K562 (cell line): ENCODE results near the gene LPGAT1. TPM values are rescaled to one million over a fixed set of nuclear protein-coding genes. Genes with fewer than 3 reads are reported as not detected.

Experiments used
- ATAC-seq: fragments of 200-7000 bp; cut with Tn5 transposase; 3 replicates; pipeline ENCODE4 v1.9.1; 2020; ENCODE audit warnings: moderate library complexity
- BruUV-seq: library from RNA; stranded (reverse); fragments of 400-500 nt; replicated peaks from 2 replicates; lab custom pipeline; 2021; lab: Mats Ljungman, UMichigan
- CTCF ChIA-PET: fragments of 300-600 bp; formaldehyde crosslinking; extraction: SDS; loops from one replicate; lab custom pipeline; 2021; ENCODE audit warnings: low intra/inter-chr PET ratio; lab: Yijun Ruan, JAX
- POLR2A ChIA-PET: fragments of 300-600, 350-650 bp; sonication (Branson Sonifier 250); formaldehyde crosslinking; extraction: SDS; loops from one replicate; lab custom pipeline; 2021; ENCODE audit warnings: antibody characterized with exemption, inconsistent platforms; lab: Yijun Ruan, JAX
- DNase-seq, 4 experiments: peaks; one replicate each; pipeline versions ENCODE4 v3.0.0 to v3.0.0-alpha.2; 2011 to 2018; ENCODE audit warnings: low spot score in 3 of 4, mixed read lengths in 3 of 4; ENCODE audit errors: extremely low read depth in 1 of 4
- FAIRE-seq: peaks from 2 replicates; lab custom pipeline; 2011; peaks lifted over from hg19 to GRCh38; lab: Jason Lieb, UNC
- H2AFZ ChIP-seq: 2 replicates; pipeline ENCODE4 v1.6.0; 2011; ENCODE audit warnings: low read depth, low read length, control low read depth, inconsistent platforms
- H3K27ac ChIP-seq: fragments of 200-600 bp; 3 replicates; pipeline ENCODE4 v1.8.0; 2011; ENCODE audit warnings: low read depth, mild to moderate bottlenecking, control low read depth, inconsistent platforms, low read length, moderate library complexity, mixed read lengths; ENCODE audit errors: extremely low read depth
- H3K27me3 ChIP-seq, 2 experiments: fragments of 300-600 bp in 1 of 2; 2 replicates in 1 of 2; 3 replicates in 1 of 2; pipeline versions ENCODE4 v1.6.0 to v1.8.0; 2011; ENCODE audit warnings: inconsistent platforms in 2 of 2, low read length in 2 of 2, mild to moderate bottlenecking in 1 of 2, mixed read lengths in 1 of 2, moderate library complexity in 1 of 2; ENCODE audit not compliant: control insufficient read depth in 2 of 2, insufficient read depth in 2 of 2
- H3K36me3 ChIP-seq: fragments of 300-600 bp; 3 replicates; pipeline ENCODE4 v1.8.0; 2011; ENCODE audit warnings: mild to moderate bottlenecking, low read length, inconsistent platforms; ENCODE audit not compliant: control insufficient read depth, insufficient read depth
- H3K4me1 ChIP-seq, 2 experiments: fragments of 200-600 bp in 1 of 2; replicated peaks in 1 of 2; 2 replicates in 1 of 2; 3 replicates in 1 of 2; pipeline versions ENCODE4 v1.5.1 to v1.8.0; 2011; ENCODE audit warnings: inconsistent platforms in 2 of 2, low read length in 2 of 2, mild to moderate bottlenecking in 1 of 2, mixed read lengths in 1 of 2, moderate library complexity in 1 of 2; ENCODE audit not compliant: control insufficient read depth in 2 of 2, insufficient read depth in 2 of 2
- H3K4me2 ChIP-seq: 2 replicates; pipeline ENCODE4 v1.6.1; 2011; ENCODE audit warnings: low read length, control low read depth, inconsistent platforms, mixed read lengths; ENCODE audit not compliant: insufficient read depth
- H3K4me3 ChIP-seq: fragments of 200-600 bp; sonication (generic), shearing (Covaris generic); 2 replicates; pipeline ENCODE4 v1.5.1; 2016; ENCODE audit warnings: control low read depth, inconsistent platforms
- H3K79me2 ChIP-seq: fragments of 200-600 bp; 3 replicates; pipeline ENCODE4 v1.8.0; 2011; ENCODE audit warnings: low read length, inconsistent platforms; ENCODE audit not compliant: control insufficient read depth, insufficient read depth
- H3K9ac ChIP-seq, 2 experiments: 2 replicates each; pipeline versions ENCODE4 v1.6.0 to v1.6.1; 2011; ENCODE audit warnings: low read depth in 2 of 2, low read length in 2 of 2, control low read depth in 1 of 2, inconsistent platforms in 1 of 2, mild to moderate bottlenecking in 1 of 2, mixed read lengths in 1 of 2; ENCODE audit not compliant: insufficient read depth in 1 of 2
- H3K9me1 ChIP-seq: one replicate; pipeline ENCODE4 v1.6.0; 2011; ENCODE audit warnings: inconsistent platforms, mild to moderate bottlenecking, low read length, moderate library complexity; ENCODE audit not compliant: control insufficient read depth, insufficient read depth
- H3K9me3 ChIP-seq: replicated peaks from 2 replicates; pipeline ENCODE4 v1.5.1; 2011; ENCODE audit warnings: low read depth, low read length, inconsistent platforms; ENCODE audit not compliant: control insufficient read depth, insufficient read depth
- H4K20me1 ChIP-seq: replicated peaks from 2 replicates; pipeline ENCODE4 v1.6.1; 2011; ENCODE audit warnings: low read length, inconsistent platforms, mixed read lengths; ENCODE audit not compliant: control insufficient read depth, insufficient read depth
- ATF7 ChIP-seq: fragments of 450-650 bp; IDR thresholded peaks from 2 replicates; pipeline ENCODE4 v1.7.1; 2014; ENCODE audit warnings: mild to moderate bottlenecking, moderate library complexity
- E4F1 ChIP-seq: fragments of 250-450 bp; sonication (Bioruptor Pico); IDR thresholded peaks from 2 replicates; pipeline ENCODE4 v1.5.0; 2021; ENCODE audit warnings: mild to moderate bottlenecking, borderline replicate concordance
- GTF2A2 ChIP-seq: IDR thresholded peaks from 2 replicates; pipeline ENCODE4 v1.6.1; 2016; ENCODE audit warnings: mild to moderate bottlenecking, missing genetic modification characterization, missing compliant biosample characterization
- HES1 ChIP-seq: fragments of 450-650 bp; IDR thresholded peaks from 2 replicates; pipeline ENCODE4 v1.6.1; 2016; ENCODE audit warnings: low read depth, mild to moderate bottlenecking, moderate library complexity
- LCOR ChIP-seq: sonication (generic); formaldehyde crosslinking; IDR thresholded peaks from 2 replicates; pipeline ENCODE4 v1.8.0; 2022; ENCODE audit warnings: mild to moderate bottlenecking, missing genetic modification reagents
- MITF ChIP-seq: IDR thresholded peaks from 2 replicates; pipeline ENCODE4 v1.6.1; 2014; ENCODE audit warnings: antibody characterized with exemption
- NR2C2 ChIP-seq, 2 experiments: fragments of 200-800 bp in 1 of 2; sonication (Bioruptor generic) in 1 of 2; sonication (generic) in 1 of 2; formaldehyde crosslinking in 1 of 2; IDR thresholded peaks; 2 replicates each; pipeline versions ENCODE4 v1.6.1 to v1.8.0; 2016 to 2022; ENCODE audit warnings: mild to moderate bottlenecking in 1 of 2, missing compliant biosample characterization in 1 of 2, missing genetic modification characterization in 1 of 2, missing genetic modification reagents in 1 of 2
- PYGO2 ChIP-seq: fragments of 450-650 bp; IDR thresholded peaks from 2 replicates; pipeline ENCODE4 v1.6.1; 2016; ENCODE audit warnings: mild to moderate bottlenecking, missing genetic modification characterization, moderate library complexity, missing compliant biosample characterization
- ZBTB43 ChIP-seq: sonication (generic); formaldehyde crosslinking; IDR thresholded peaks from 2 replicates; pipeline ENCODE4 v1.8.0; 2023; ENCODE audit warnings: mild to moderate bottlenecking, missing genetic modification reagents
- ZNF282 ChIP-seq: sonication (generic); formaldehyde crosslinking; IDR thresholded peaks from 2 replicates; pipeline ENCODE4 v1.8.1; 2023; ENCODE audit warnings: missing genetic modification reagents
- ZNF395 ChIP-seq: fragments of 200-800 bp; sonication (Bioruptor generic); IDR thresholded peaks from 2 replicates; pipeline ENCODE4 v1.6.1; 2017; ENCODE audit warnings: missing genetic modification characterization, missing compliant biosample characterization
- WGBS: fragments of 100-300 bp; shearing (Covaris generic); methylation state at CpG from one replicate; pipeline ENCODE4 v1.1.6; 2016; ENCODE audit warnings: low coverage, mixed read lengths; ENCODE audit not compliant: insufficient coverage; ENCODE audit errors: missing lambda C conversion rate; 5-methylcytosine and 5-hydroxymethylcytosine counted together
- in situ Hi-C: fragments of 300-500 bp; cut with MboI; formaldehyde crosslinking; loops from 4 replicates; pipeline ENCODE4 v1.15.0; 2018; ENCODE audit warnings: inconsistent platforms, mixed read lengths
- intact Hi-C: fragments of 100-400 bp; cut with micrococcal nuclease; formaldehyde crosslinking; loops from 2 replicates; pipeline ENCODE4 v1.14.2; 2022
- polyA plus RNA-seq, 8 experiments: library from polyadenylated mRNA; depleted of rRNA in 4 of 8; stranded (reverse) in 5 of 8; unstranded in 3 of 8; fragments of >200 nt; fragmentation: Nextera tagmentation in 2 of 8; fragmentation: Illumina TruSeq in 1 of 8; extraction: Ambion mirVana in 2 of 8; extraction: Trizol in 1 of 8; gene quantifications; 2 replicates each; pipeline versions ENCODE4 v1.2.1 to v1.2.3, GENCODE V29; 2011 to 2014; ENCODE audit warnings: inconsistent platforms in 1 of 8, missing spikeins in 1 of 8
- total RNA-seq, 7 experiments: library from RNA; depleted of rRNA in 6 of 7; stranded (reverse); fragments of >200 nt in 6 of 7; fragmentation: Illumina TruSeq in 2 of 7; extraction: Trizol in 2 of 7; gene quantifications; 2 replicates each; pipeline versions ENCODE4 v1.2.1 to v1.2.3, GENCODE V29; 2011 to 2021; ENCODE audit warnings: low replicate concordance in 1 of 7

LPGAT1 gene
- total and polyA plus RNA-seq, 9 of the 15 experiments (the other 6 are each of a cell fraction or from before 2014, with no cell fraction given), result 5.7 to 31.4 (median 16.3) TPM

GRCh38 chr1:211876851-211877590, 46.5 kb upstream of the LPGAT1 start:
- no TSS peak for BruUV-seq
- H3K27me3 ChIP-seq, result peaks cover 19 to 20% of the 10 kb centered on the region in 2 experiments
- in situ Hi-C loops (no loop called here), intact Hi-C loops (no loop called here)
- FAIRE-seq (no peak), DNase-seq (no peak), ATAC-seq (no peak)
- H2AFZ ChIP-seq, result no peak overlapping the region
- ChIA-PET CTCF (no interaction called here), POLR2A (interaction anchor here (1.4 kb wide), 1 partner anchor 26 kb away, joined by 3 read pairs; no protein-coding TSS in a partner anchor)
- H3K9me1 ChIP-seq, result no peaks in the 10 kb centered on the region
- H3K4me1 ChIP-seq, result no peaks in the 10 kb centered on the region
- H3K36me3 ChIP-seq, result no peaks in the 10 kb centered on the region
- no peaks in the 10 kb centered on the region for H3K79me2 ChIP-seq
- H3K27ac ChIP-seq, result no peak overlapping the region
- no peaks in the 10 kb centered on the region for H4K20me1 ChIP-seq
- no peaks in the 10 kb centered on the region for H3K9me3 ChIP-seq
- 25% methylated on average over 7 of the region's 7 CpGs for WGBS
- no peak overlapping the region for H3K9ac ChIP-seq
- no peak overlapping the region for H3K4me3 ChIP-seq
- no peak overlapping the region for H3K4me2 ChIP-seq
- TF ChIP-seq HES1, result no peak
- no peak for TF ChIP-seq ATF7
- TF ChIP-seq MITF, result no peak
- no peak for TF ChIP-seq GTF2A2 (tag)
- no peak for TF ChIP-seq ZNF282 (CRISPR knock-in tag)
- no peak for TF ChIP-seq LCOR
- no peak for TF ChIP-seq ZBTB43
- no peak for TF ChIP-seq NR2C2 (CRISPR knock-in tag; IDR thresholded peaks at IDR 0.05)
- no peak for TF ChIP-seq NR2C2 (tag; IDR thresholded peaks at IDR 0.05)
- no peak for TF ChIP-seq E4F1 (CRISPR knock-in tag)
- TF ChIP-seq ZNF395 (CRISPR knock-in tag), result no peak
- no peak for TF ChIP-seq PYGO2
